Prostate gland (tissue), 2 donors: ENCODE measurements around the gene TOMM7. TPM values are rescaled to one million over a fixed set of nuclear protein-coding genes. Genes with fewer than 3 reads are reported as not detected.

ENCODE experiments used
- DNase-seq: peaks from one replicate; pipeline ENCODE4 v3.0.0-alpha.2; 2019; ENCODE audit warnings: low spot score
- H3K27ac ChIP-seq, 2 donors: fragments of 200-600 bp; sonication (generic); 2 replicates each; pipeline ENCODE4 v1.5.1; 2017 to 2019
- H3K27me3 ChIP-seq: fragments of 200-600 bp; sonication (generic); replicated peaks from 2 replicates; pipeline ENCODE4 v1.5.1; 2019; ENCODE audit not compliant: insufficient read depth
- H3K36me3 ChIP-seq, 2 donors: fragments of 200-600 bp; sonication (generic); 1 replicate in 1 of 2; 2 replicates in 1 of 2; pipeline versions ENCODE4 v1.5.1 to v1.8.1; 2017 to 2019
- H3K4me1 ChIP-seq: fragments of 200-600 bp; sonication (generic); replicated peaks from 2 replicates; pipeline ENCODE4 v1.5.1; 2019
- H3K4me3 ChIP-seq, 2 donors: fragments of 200-600 bp; sonication (generic); 2 replicates each; pipeline ENCODE4 v1.5.1; 2017 to 2019
- H3K9me3 ChIP-seq: fragments of 200-600 bp; sonication (generic); 2 replicates; pipeline ENCODE4 v1.5.1; 2017
- POLR2A ChIP-seq: fragments of 450-650 bp; IDR thresholded peaks from one replicate; pipeline ENCODE4 v1.6.1; 2016; ENCODE audit warnings: antibody characterized with exemption, mild to moderate bottlenecking
- POLR2AphosphoS5 ChIP-seq: sonication (generic); formaldehyde crosslinking; IDR thresholded peaks from one replicate; pipeline ENCODE4 v1.6.1; 2017; ENCODE audit warnings: antibody characterized with exemption
- WGBS: methylation state at CpG from one replicate; pipeline ENCODE4 v1.1.5; 2018; 5-methylcytosine and 5-hydroxymethylcytosine counted together
- intact Hi-C: fragments of 100-400 bp; cut with DNase I; formaldehyde crosslinking; loops from one replicate; pipeline ENCODE4 v1.14.2; 2022
- total RNA-seq, 2 donors: library from RNA; depleted of rRNA; stranded (reverse); fragments of >200 nt; gene quantifications; one replicate each; pipeline ENCODE4 v1.1.0, GENCODE V29; 2016
- TF ChIP-seq, protein P1 (sequence below), 4 experiments: fragments of 200-600 bp in 2 of 4; fragments of 450-650 bp in 2 of 4; sonication (generic) in 2 of 4; IDR thresholded peaks; 1 replicate in 3 of 4; 2 replicates in 1 of 4; pipeline ENCODE4 v1.5.1; 2016 to 2019; ENCODE audit warnings: antibody characterized with exemption in 4 of 4, mild to moderate bottlenecking in 2 of 4, moderate library complexity in 2 of 4

TOMM7 gene
- total RNA-seq, 2 donors from 2014 or later, result 124 to 190 TPM

DNA sequence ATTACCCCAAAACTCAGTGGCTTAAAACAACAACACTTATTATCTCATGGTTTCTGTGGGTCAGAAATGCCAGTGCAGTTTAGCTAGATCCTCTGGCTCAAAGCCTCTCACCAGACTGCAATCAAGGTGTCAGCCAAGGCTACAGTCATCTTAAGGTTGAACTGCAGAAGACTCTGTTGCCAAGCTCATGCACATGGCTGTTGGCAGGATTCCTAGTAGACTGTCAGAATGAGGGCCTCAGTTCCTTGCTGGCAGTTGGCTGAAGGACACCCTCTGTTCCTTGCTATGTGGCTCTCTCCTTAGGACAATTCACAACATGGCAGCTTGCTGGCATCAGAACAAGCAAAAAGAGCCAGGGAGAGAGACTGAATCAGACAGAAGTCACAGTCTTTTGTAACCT, 34.7 kb downstream of the TOMM7 start:
- no peak for DNase-seq
- Histone ChIP-seq H3K4me3 (no peak overlapping the region), H3K27ac (no peak overlapping the region), H3K27me3 (no peaks in the 10 kb centered on the region), H3K4me1 (no peaks in the 10 kb centered on the region), H3K9me3 (no peaks in the 10 kb centered on the region), H3K36me3 (no peaks in the 10 kb centered on the region)
- TF ChIP-seq POLR2AphosphoS5 (no peak), POLR2A (no peak)
- TF ChIP-seq, protein P1, sequence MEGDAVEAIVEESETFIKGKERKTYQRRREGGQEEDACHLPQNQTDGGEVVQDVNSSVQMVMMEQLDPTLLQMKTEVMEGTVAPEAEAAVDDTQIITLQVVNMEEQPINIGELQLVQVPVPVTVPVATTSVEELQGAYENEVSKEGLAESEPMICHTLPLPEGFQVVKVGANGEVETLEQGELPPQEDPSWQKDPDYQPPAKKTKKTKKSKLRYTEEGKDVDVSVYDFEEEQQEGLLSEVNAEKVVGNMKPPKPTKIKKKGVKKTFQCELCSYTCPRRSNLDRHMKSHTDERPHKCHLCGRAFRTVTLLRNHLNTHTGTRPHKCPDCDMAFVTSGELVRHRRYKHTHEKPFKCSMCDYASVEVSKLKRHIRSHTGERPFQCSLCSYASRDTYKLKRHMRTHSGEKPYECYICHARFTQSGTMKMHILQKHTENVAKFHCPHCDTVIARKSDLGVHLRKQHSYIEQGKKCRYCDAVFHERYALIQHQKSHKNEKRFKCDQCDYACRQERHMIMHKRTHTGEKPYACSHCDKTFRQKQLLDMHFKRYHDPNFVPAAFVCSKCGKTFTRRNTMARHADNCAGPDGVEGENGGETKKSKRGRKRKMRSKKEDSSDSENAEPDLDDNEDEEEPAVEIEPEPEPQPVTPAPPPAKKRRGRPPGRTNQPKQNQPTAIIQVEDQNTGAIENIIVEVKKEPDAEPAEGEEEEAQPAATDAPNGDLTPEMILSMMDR (IDR thresholded peaks at IDR 0.05), result no peak
- intact Hi-C loops, result no loop called here

DNA sequence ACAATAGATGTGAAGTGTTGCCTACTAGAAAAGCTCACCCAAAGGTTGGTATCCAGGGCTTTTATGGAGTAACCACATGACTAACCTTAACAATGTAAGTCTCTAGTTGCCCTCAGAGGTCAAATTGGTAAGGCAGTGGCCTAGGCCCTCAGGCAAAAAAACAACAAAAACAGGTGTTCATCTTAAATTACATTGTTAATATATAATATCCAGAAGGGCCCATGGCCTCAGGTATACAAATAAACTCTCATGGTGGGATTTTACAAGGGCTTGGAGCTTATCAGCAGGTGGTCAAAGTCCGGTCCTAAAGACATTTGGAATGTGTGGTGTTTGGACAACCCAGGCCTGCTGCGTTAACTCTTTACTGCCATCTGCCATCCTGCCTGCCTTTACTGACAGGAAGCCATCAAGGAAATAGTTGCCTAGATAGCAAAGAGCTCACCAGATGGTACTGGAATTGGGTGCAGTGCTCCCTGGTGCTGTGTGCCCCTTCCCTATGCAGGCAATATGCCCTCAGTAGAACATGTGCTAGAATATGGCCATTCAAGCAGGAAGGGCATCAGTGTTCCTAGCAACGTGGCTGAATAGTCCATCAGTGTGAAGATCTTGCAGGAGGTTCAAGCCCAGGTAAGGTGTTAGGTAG, 36.2 kb downstream of the TOMM7 start:
- no peaks in the 10 kb centered on the region for H3K36me3 ChIP-seq
- H3K27ac ChIP-seq, result no peak overlapping the region
- no peak for DNase-seq
- no peaks in the 10 kb centered on the region for H3K4me1 ChIP-seq
- no peak overlapping the region for H3K4me3 ChIP-seq
- H3K27me3 ChIP-seq, result no peaks in the 10 kb centered on the region
- intact Hi-C loops, result no loop called here
- no peak for TF ChIP-seq POLR2AphosphoS5
- TF ChIP-seq, protein P1 (IDR thresholded peaks at IDR 0.05), result no peak
- TF ChIP-seq POLR2A, result no peak
- H3K9me3 ChIP-seq, result no peaks in the 10 kb centered on the region
- whole genome bisulfite sequencing, result 22% methylated on average over 3 of the region's 3 CpGs

DNA sequence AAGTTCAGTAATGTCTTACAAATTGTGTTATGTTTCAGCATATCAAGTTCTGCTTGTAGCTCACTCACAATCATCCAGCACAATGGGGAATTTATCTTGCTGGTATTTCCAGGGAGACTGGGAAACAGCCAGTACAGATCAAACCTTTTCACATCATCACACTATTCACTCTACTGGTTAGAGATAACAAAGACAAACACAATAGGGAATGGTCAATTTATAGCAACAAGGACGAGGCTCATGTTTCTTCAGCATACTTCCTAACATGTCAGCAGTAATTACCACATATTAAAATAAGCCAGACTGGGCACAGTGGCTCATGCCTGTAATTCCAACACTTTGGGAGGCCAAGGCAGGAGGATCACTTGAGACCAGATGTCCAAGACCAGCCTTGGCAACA, 38.3 kb downstream of the TOMM7 start:
- no peaks in the 10 kb centered on the region for H3K27me3 ChIP-seq
- no peaks in the 10 kb centered on the region for H3K4me1 ChIP-seq
- intact Hi-C loops, result no loop called here
- H3K27ac ChIP-seq, result no peak overlapping the region
- no peaks in the 10 kb centered on the region for H3K9me3 ChIP-seq
- TF ChIP-seq POLR2AphosphoS5, result no peak
- TF ChIP-seq, protein P1 (IDR thresholded peaks at IDR 0.05), result no peak
- no peak for TF ChIP-seq POLR2A
- no peak overlapping the region for H3K4me3 ChIP-seq
- H3K36me3 ChIP-seq, result no peaks in the 10 kb centered on the region
- DNase-seq, result no peak
- 11% methylated on average over 1 of the region's 1 CpG for WGBS

DNA sequence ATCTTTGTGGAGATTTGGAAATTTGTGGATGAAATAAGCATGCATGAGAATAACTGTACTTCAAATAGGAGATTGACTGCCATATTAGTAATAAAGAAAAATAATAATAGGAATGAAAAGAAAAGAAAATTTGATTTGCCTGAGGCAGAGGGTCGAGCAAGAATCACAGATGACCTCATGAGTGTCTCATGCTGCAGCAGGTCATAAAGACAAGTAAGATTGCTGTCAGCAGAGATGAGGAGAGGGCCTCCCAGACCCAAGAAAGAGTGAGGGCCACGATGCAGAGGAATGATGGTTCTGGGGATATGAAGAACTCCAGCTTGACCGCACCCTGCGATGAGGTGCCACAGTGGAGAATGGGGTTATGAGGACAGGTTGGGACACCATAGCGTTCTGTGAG, 39.2 kb downstream of the TOMM7 start:
- intact Hi-C loops, result no loop called here
- 70% methylated on average over 5 of the region's 5 CpGs for WGBS
- no peak for TF ChIP-seq POLR2A
- no peak for TF ChIP-seq POLR2AphosphoS5
- TF ChIP-seq, protein P1 (IDR thresholded peaks at IDR 0.05), result no peak
- H3K9me3 ChIP-seq, result no peaks in the 10 kb centered on the region
- no peaks in the 10 kb centered on the region for H3K27me3 ChIP-seq
- no peak for DNase-seq
- no peaks in the 10 kb centered on the region for H3K4me1 ChIP-seq
- no peak overlapping the region for H3K27ac ChIP-seq
- no peak overlapping the region for H3K4me3 ChIP-seq
- no peaks in the 10 kb centered on the region for H3K36me3 ChIP-seq

DNA sequence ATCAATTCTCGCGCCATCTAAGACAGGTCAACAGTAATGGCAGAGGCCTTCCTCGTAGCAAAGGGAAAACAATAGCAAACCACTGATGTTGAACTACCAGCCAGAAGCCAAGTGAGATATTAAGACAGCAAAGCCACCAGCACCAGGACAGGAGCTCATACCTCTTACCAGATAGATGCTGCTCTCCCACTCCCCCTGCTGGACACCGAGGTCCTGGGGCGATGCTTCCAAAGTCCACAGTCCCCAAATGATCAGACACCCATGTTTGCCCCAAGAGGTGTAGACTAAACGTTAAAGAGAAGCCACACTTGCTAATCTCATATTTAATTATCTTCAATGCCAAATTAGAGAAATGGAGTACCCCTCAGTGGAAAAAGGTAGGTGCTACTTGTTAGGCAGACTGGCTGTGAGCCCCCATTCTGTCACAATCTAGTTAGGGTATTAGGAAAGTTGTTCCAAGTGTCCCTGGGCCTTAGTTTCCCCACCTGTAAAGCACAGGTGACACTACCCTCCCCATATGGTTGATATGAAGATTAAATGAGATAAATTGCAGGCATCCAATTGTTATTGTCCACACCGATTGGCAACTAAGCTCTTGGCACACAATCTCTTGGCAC, 39.9 kb downstream of the TOMM7 start:
- no peak overlapping the region for H3K27ac ChIP-seq

More for the DNA sequence above, 39.9 kb downstream of the TOMM7 start:
- Histone ChIP-seq H3K9me3 (no peaks in the 10 kb centered on the region), H3K4me1 (no peaks in the 10 kb centered on the region), H3K36me3 (no peaks in the 10 kb centered on the region), H3K27me3 (no peaks in the 10 kb centered on the region), H3K4me3 (no peak overlapping the region)
- no peak for TF ChIP-seq POLR2AphosphoS5
- TF ChIP-seq, protein P1 (IDR thresholded peaks at IDR 0.05), result peak in 3 of 4 experiments; percentile 40 to 51 (median 51)
- 54% methylated on average over 7 of the region's 7 CpGs for WGBS
- intact Hi-C loops, result no loop called here
- DNase-seq, result peak; percentile 17
